ENCODE measurements around the gene KRTAP20-3. TPM values are rescaled to one million over a fixed set of nuclear protein-coding genes. Genes with fewer than 3 reads are reported as not detected.

The KRTAP20-3 gene
- polyA plus RNA-seq, 3 donors, result not detected

GRCh38 chr21:30680586-30680985 lies 37.9 kb downstream of the KRTAP20-3 start:
- intact Hi-C loops (cut with micrococcal nuclease), result no loop called here

GRCh38 chr21:30684506-30684905 lies 41.8 kb downstream of the KRTAP20-3 start:
- TF ChIP-seq, protein P1, sequence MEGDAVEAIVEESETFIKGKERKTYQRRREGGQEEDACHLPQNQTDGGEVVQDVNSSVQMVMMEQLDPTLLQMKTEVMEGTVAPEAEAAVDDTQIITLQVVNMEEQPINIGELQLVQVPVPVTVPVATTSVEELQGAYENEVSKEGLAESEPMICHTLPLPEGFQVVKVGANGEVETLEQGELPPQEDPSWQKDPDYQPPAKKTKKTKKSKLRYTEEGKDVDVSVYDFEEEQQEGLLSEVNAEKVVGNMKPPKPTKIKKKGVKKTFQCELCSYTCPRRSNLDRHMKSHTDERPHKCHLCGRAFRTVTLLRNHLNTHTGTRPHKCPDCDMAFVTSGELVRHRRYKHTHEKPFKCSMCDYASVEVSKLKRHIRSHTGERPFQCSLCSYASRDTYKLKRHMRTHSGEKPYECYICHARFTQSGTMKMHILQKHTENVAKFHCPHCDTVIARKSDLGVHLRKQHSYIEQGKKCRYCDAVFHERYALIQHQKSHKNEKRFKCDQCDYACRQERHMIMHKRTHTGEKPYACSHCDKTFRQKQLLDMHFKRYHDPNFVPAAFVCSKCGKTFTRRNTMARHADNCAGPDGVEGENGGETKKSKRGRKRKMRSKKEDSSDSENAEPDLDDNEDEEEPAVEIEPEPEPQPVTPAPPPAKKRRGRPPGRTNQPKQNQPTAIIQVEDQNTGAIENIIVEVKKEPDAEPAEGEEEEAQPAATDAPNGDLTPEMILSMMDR (IDR thresholded peaks at IDR 0.05), result no peak
- Histone ChIP-seq H3K36me3 (replicated peaks in 1 of 2; ENCODE audit: control insufficient read depth in 1 of 2, insufficient read depth in 2 of 2, low read length in 2 of 2) (no peaks in the 10 kb centered on the region), H4K20me1 (ENCODE audit: insufficient read depth, low read length) (no peaks in the 10 kb centered on the region), H3K4me1 (ENCODE audit: control insufficient read depth in 1 of 2, insufficient read depth in 2 of 2, low read length in 2 of 2) (no peaks in the 10 kb centered on the region), H3K27ac (ENCODE audit: low read depth in 1 of 2, low read length in 2 of 2) (no peak overlapping the region), H3K27me3 (ENCODE audit: control insufficient read depth in 2 of 2, insufficient read depth in 2 of 2, low read length in 2 of 2) (no peaks in the 10 kb centered on the region), H3K9ac (ENCODE audit: insufficient read depth, low read length, poor library complexity, severe bottlenecking) (no peak overlapping the region), H3K9me3 (replicated peaks in 1 of 2; ENCODE audit: control insufficient read depth in 1 of 2, insufficient read depth in 1 of 2, low read length in 2 of 2) (peaks cover 14 to 24% of the 10 kb centered on the region in 2 donors), H3K4me2 (replicated peaks; ENCODE audit: extremely low read depth, low read length, poor library complexity, severe bottlenecking) (no peak overlapping the region), H2AFZ (ENCODE audit: insufficient read depth, low read depth, low read length, poor library complexity, severe bottlenecking) (no peak overlapping the region), H3K79me2 (ENCODE audit: insufficient read depth, low read length) (no peaks in the 10 kb centered on the region), H3K4me3 (replicated peaks in 1 of 3; ENCODE audit: low read depth in 2 of 3, low read length in 3 of 3) (no peak overlapping the region)
- Mint-ChIP-seq H3K27me3 (ENCODE audit: low read depth in 3 of 3) (no peaks in the 10 kb centered on the region), H3K9me3 (peaks cover 0 to 15% (median 6%) of the 10 kb centered on the region in 7 donors), H3K36me3 (no peaks in the 10 kb centered on the region), H3K4me1 (no peaks in the 10 kb centered on the region), H3K27ac (no peak overlapping the region), H3K4me3 (no peak overlapping the region)
- intact Hi-C loops (cut with micrococcal nuclease), result no loop called here
- 93% methylated on average over 6 of the region's 6 CpGs for WGBS (ENCODE audit: insufficient coverage)
- DNase-seq, result no peak

More at GRCh38 chr21:30680586-30680985, 37.9 kb downstream of the KRTAP20-3 start:
- no peaks in the 10 kb centered on the region for H3K4me1 Mint-ChIP-seq
- TF ChIP-seq, protein P1 (IDR thresholded peaks at IDR 0.05), result no peak
- Histone ChIP-seq H3K27me3 (ENCODE audit: control insufficient read depth in 2 of 2, insufficient read depth in 2 of 2, low read length in 2 of 2) (no peaks in the 10 kb centered on the region), H3K79me2 (ENCODE audit: insufficient read depth, low read length) (no peaks in the 10 kb centered on the region), H3K4me1 (ENCODE audit: control insufficient read depth in 1 of 2, insufficient read depth in 2 of 2, low read length in 2 of 2) (no peaks in the 10 kb centered on the region), H3K36me3 (replicated peaks in 1 of 2; ENCODE audit: control insufficient read depth in 1 of 2, insufficient read depth in 2 of 2, low read length in 2 of 2) (no peaks in the 10 kb centered on the region), H3K27ac (ENCODE audit: low read depth in 1 of 2, low read length in 2 of 2) (no peak overlapping the region), H3K4me2 (replicated peaks; ENCODE audit: extremely low read depth, low read length, poor library complexity, severe bottlenecking) (no peak overlapping the region), H4K20me1 (ENCODE audit: insufficient read depth, low read length) (no peaks in the 10 kb centered on the region), H3K9me3 (replicated peaks in 1 of 2; ENCODE audit: control insufficient read depth in 1 of 2, insufficient read depth in 1 of 2, low read length in 2 of 2) (peaks cover 11 to 32% of the 10 kb centered on the region in 2 donors), H2AFZ (ENCODE audit: insufficient read depth, low read depth, low read length, poor library complexity, severe bottlenecking) (no peak overlapping the region), H3K4me3 (replicated peaks in 1 of 3; ENCODE audit: low read depth in 2 of 3, low read length in 3 of 3) (no peak overlapping the region), H3K9ac (ENCODE audit: insufficient read depth, low read length, poor library complexity, severe bottlenecking) (no peak overlapping the region)
- no peak overlapping the region for H3K27ac Mint-ChIP-seq
- no peak for DNase-seq
- H3K36me3 Mint-ChIP-seq, result no peaks in the 10 kb centered on the region
- H3K9me3 Mint-ChIP-seq, result peaks cover 0 to 14% (median 4%) of the 10 kb centered on the region in 7 donors
- WGBS (ENCODE audit: insufficient coverage), result no CpG with 5 or more reads among the region's 1 CpG
- H3K27me3 Mint-ChIP-seq (ENCODE audit: low read depth in 3 of 3), result no peaks in the 10 kb centered on the region
- H3K4me3 Mint-ChIP-seq, result no peak overlapping the region
